Aorta (tissue), 5 donors: ENCODE results near the gene TNFAIP2. TPM values are rescaled to one million over a fixed set of nuclear protein-coding genes. Genes with fewer than 3 reads are reported as not detected.
A peak's percentile ranks its signal among the peaks of the same experiment; 100 is the strongest.

Experiments used
- ATAC-seq: fragments of 200-7000 bp; cut with Tn5 transposase; one replicate; pipeline ENCODE4 v1.9.1; 2022; ENCODE audit warnings: moderate library complexity; ENCODE audit not compliant: low FRiP score
- DNase-seq, 2 donors: peaks; one replicate each; pipeline ENCODE4 v3.0.0-alpha.2; 2020
- H3K27ac ChIP-seq, 2 donors: one replicate each; pipeline ENCODE4 v1.5.1; 2013; ENCODE audit warnings: low read length in 2 of 2, mild to moderate bottlenecking in 2 of 2, moderate library complexity in 2 of 2, control low read depth in 1 of 2, inconsistent platforms in 1 of 2, low read depth in 1 of 2
- H3K27me3 ChIP-seq, 2 donors: one replicate each; pipeline ENCODE4 v1.6.1; 2013; ENCODE audit warnings: control low read depth in 1 of 2, low read length in 1 of 2, mild to moderate bottlenecking in 1 of 2, moderate library complexity in 1 of 2; ENCODE audit not compliant: insufficient read depth in 2 of 2, control insufficient read depth in 1 of 2
- H3K36me3 ChIP-seq, 2 donors: one replicate each; pipeline ENCODE4 v1.6.1; 2013; ENCODE audit warnings: control low read depth in 1 of 2, low read length in 1 of 2, mild to moderate bottlenecking in 1 of 2; ENCODE audit not compliant: insufficient read depth in 2 of 2, control insufficient read depth in 1 of 2
- H3K4me1 ChIP-seq, 2 donors: one replicate each; pipeline ENCODE4 v1.6.1; 2013; ENCODE audit warnings: low read length in 2 of 2, control low read depth in 1 of 2, mild to moderate bottlenecking in 1 of 2, moderate library complexity in 1 of 2; ENCODE audit not compliant: insufficient read depth in 2 of 2, control insufficient read depth in 1 of 2
- H3K4me3 ChIP-seq, 2 donors: one replicate each; pipeline ENCODE4 v1.5.1; 2013; ENCODE audit warnings: low read length in 2 of 2, control low read depth in 1 of 2, mild to moderate bottlenecking in 1 of 2
- H3K9me3 ChIP-seq: one replicate; pipeline ENCODE4 v1.6.1; 2013; ENCODE audit warnings: mild to moderate bottlenecking, low read length; ENCODE audit not compliant: control insufficient read depth
- WGBS, 2 donors: extraction: QIAGEN DNeasy Blood & Tissue Kit; methylation state at CpG; one replicate each; pipeline ENCODE4 v1.1.7; 2013; 5-methylcytosine and 5-hydroxymethylcytosine counted together
- intact Hi-C, 2 donors: fragments of 100-400 bp; cut with DNase I; formaldehyde crosslinking; loops; one replicate each; pipeline versions ENCODE4 v1.14.2 to v1.15.0; 2022
- polyA plus RNA-seq, 2 donors: library from polyadenylated mRNA; stranded (reverse); fragments of 200-250 nt; gene quantifications; one replicate each; pipeline ENCODE4 v1.2.3, GENCODE V29; 2013
- total RNA-seq, 2 donors: library from RNA; stranded (reverse); fragmentation: NEBNext Ultra II Directional; extraction: Animal tissue kit (Norgen Biotek cat#: 25700); gene quantifications; one replicate each; pipeline ENCODE4 v1.2.1, GENCODE V29; 2021
- donor health status: healthy with polysubstance abuse.
- donor health status: Bipolar disorder and iron deficiency.
- donor health status: DM: no; HTN: no; CAD: no.
- donor health status: DM: no; HTN: no; CAD: no.
- donor health status: DM: yes; HTN: yes; CAD: no.

The TNFAIP2 gene
- total and polyA plus RNA-seq, 4 donors: 26.8 to 219 (median 89.0) TPM

GRCh38 chr14:103104389-103104653 is 18.9 kb upstream of the TNFAIP2 start:
- DNase-seq: no peak
- no peaks in the 10 kb centered on the region for H3K27me3 ChIP-seq
- WGBS, 2 donors: 8 to 9% methylated on average over 18 to 20 of the region's 20 CpGs
- intact Hi-C loops: no loop called here
- no peaks in the 10 kb centered on the region for H3K4me1 ChIP-seq
- no peak for ATAC-seq
- no peaks in the 10 kb centered on the region for H3K36me3 ChIP-seq
- H3K9me3 ChIP-seq: no peaks in the 10 kb centered on the region
- H3K27ac ChIP-seq: no peak overlapping the region
- H3K4me3 ChIP-seq: no peak overlapping the region

GRCh38 chr14:103104654-103105452 is 18.4 kb upstream of the TNFAIP2 start:
- 5 to 6% methylated on average over 56 to 59 of the region's 59 CpGs for WGBS, 2 donors
- ATAC-seq (peak; percentile 86), DNase-seq (peak; percentile 77 to 90)
- intact Hi-C loops: loop anchor here (1.0 to 5.0 kb wide), 3 partner anchors 82 to 188 kb away; no protein-coding TSS in a partner anchor
- no peak overlapping the region for H3K27ac ChIP-seq
- H3K36me3 ChIP-seq: no peaks in the 10 kb centered on the region
- H3K9me3 ChIP-seq: no peaks in the 10 kb centered on the region
- no peak overlapping the region for H3K4me3 ChIP-seq
- H3K27me3 ChIP-seq: no peaks in the 10 kb centered on the region
- no peaks in the 10 kb centered on the region for H3K4me1 ChIP-seq

- H3K9me3 ChIP-seq: no peaks in the 10 kb centered on the region
- intact Hi-C loops: loop anchor here (1.0 to 5.0 kb wide), 3 partner anchors 82 to 188 kb away; no protein-coding TSS in a partner anchor
- H3K4me3 ChIP-seq: no peak overlapping the region
- H3K27me3 ChIP-seq: no peaks in the 10 kb centered on the region
- no peak overlapping the region for H3K27ac ChIP-seq
- no peaks in the 10 kb centered on the region for H3K4me1 ChIP-seq
- DNase-seq (no peak), ATAC-seq (no peak)
- WGBS, 2 donors: 73 to 78% methylated on average over 9 of the region's 9 CpGs
- no peaks in the 10 kb centered on the region for H3K36me3 ChIP-seq
Measured at GRCh38 chr14:103105580-103106150, 17.6 kb upstream of the TNFAIP2 start.

GRCh38 chr14:103107455-103107854 is 15.8 kb upstream of the TNFAIP2 start:
- Histone ChIP-seq H3K4me1 (no peaks in the 10 kb centered on the region), H3K4me3 (no peak overlapping the region), H3K27me3 (no peaks in the 10 kb centered on the region), H3K9me3 (no peaks in the 10 kb centered on the region), H3K27ac (no peak overlapping the region), H3K36me3 (no peaks in the 10 kb centered on the region)
- 98% methylated on average over 23 of the region's 23 CpGs for WGBS, 2 donors
- intact Hi-C loops: loop anchor here (5.0 kb wide), 2 partner anchors 80 to 185 kb away; no protein-coding TSS in a partner anchor
- ATAC-seq (no peak), DNase-seq (no peak)

- no peak overlapping the region for H3K27ac ChIP-seq
- intact Hi-C loops: loop anchor here (5.0 kb wide), 2 partner anchors 79 to 184 kb away; no protein-coding TSS in a partner anchor
- ATAC-seq (no peak), DNase-seq (no peak)
- H3K27me3 ChIP-seq: no peaks in the 10 kb centered on the region
- H3K4me3 ChIP-seq: no peak overlapping the region
- H3K4me1 ChIP-seq: no peaks in the 10 kb centered on the region
- 92 to 93% methylated on average over 28 of the region's 28 CpGs for WGBS, 2 donors
- H3K36me3 ChIP-seq: no peaks in the 10 kb centered on the region
- no peaks in the 10 kb centered on the region for H3K9me3 ChIP-seq
Measured at GRCh38 chr14:103107941-103108748, 15.1 kb upstream of the TNFAIP2 start.

- no peak overlapping the region for H3K4me3 ChIP-seq
- DNase-seq (no peak), ATAC-seq (no peak)
- intact Hi-C loops: loop anchor here (5.0 kb wide), 2 partner anchors 79 to 184 kb away; no protein-coding TSS in a partner anchor
- H3K4me1 ChIP-seq: no peaks in the 10 kb centered on the region
- 73 to 79% methylated on average over 9 of the region's 9 CpGs for WGBS, 2 donors
- H3K27ac ChIP-seq: no peak overlapping the region
- no peaks in the 10 kb centered on the region for H3K9me3 ChIP-seq
- H3K36me3 ChIP-seq: no peaks in the 10 kb centered on the region
- H3K27me3 ChIP-seq: no peaks in the 10 kb centered on the region
Measured at GRCh38 chr14:103108749-103109207, 14.5 kb upstream of the TNFAIP2 start.

GRCh38 chr14:103109535-103110441 is 13.5 kb upstream of the TNFAIP2 start:
- Histone ChIP-seq H3K9me3 (no peaks in the 10 kb centered on the region), H3K36me3 (no peaks in the 10 kb centered on the region), H3K27ac (no peak overlapping the region), H3K4me1 (no peaks in the 10 kb centered on the region), H3K4me3 (no peak overlapping the region), H3K27me3 (no peaks in the 10 kb centered on the region)
- 49 to 60% methylated on average over 32 of the region's 32 CpGs for WGBS, 2 donors
- ATAC-seq (peak; percentile 1), DNase-seq (no peak)
- intact Hi-C loops: loop anchor here (5.0 kb wide), 2 partner anchors 78 to 183 kb away; no protein-coding TSS in a partner anchor

- Histone ChIP-seq H3K9me3 (no peaks in the 10 kb centered on the region), H3K27me3 (no peaks in the 10 kb centered on the region), H3K36me3 (no peaks in the 10 kb centered on the region), H3K4me1 (no peaks in the 10 kb centered on the region), H3K4me3 (no peak overlapping the region), H3K27ac (no peak overlapping the region)
- WGBS, 2 donors: 15% methylated on average over 14 of the region's 14 CpGs
- DNase-seq (no peak), ATAC-seq (no peak)
- intact Hi-C loops: no loop called here
Measured at GRCh38 chr14:103110681-103111231, 12.5 kb upstream of the TNFAIP2 start.
